GOT3 (cell line): ENCODE results near the gene ZNF93.
"Not testable (repeated sequence)": the region's sequence is repeated elsewhere in the genome, so short reads cannot be mapped to it uniquely, and the experiment has no call there.

ENCODE experiments used
- DNase-seq: peaks from one replicate; lab custom pipeline; 2025; ENCODE audit warnings: mixed read lengths; lab: John Stamatoyannopoulos, UW

The ZNF93 gene

DNA sequence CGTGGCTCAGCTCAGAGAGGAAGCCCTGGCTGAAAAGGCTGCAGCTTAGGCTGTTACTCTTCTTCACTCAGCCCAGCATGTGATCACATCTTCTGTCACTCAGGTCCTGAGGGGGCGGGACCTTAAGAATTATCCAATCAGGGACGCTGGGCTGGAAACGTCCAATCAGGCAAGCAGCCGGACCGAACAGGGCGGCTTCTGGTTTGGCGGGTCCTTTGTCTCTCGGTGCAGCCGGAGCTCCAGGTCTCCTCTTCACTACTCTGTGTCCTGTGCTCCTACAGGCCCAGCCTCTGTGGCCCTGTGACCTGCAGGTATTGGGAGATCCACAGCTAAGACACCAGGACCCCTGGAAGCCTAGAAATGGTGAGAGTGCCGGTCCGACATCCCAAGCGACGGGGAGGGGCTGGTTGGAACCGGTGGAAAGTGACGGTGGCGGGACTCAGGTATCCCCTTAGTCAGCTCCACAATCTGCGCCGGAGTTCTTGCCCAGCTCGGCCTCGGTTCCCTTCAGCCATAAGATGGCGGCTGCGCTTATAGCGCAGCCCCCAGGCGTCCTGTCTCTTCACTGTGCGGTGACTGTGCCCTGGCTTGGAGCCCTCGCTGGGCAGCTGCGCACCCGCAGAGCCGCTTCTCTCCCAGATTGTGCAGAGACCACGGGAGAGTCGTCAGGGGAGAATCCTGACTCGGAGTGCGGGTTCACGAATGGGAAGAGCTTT is at the start of gene ZNF93:
TSS of gene ZNF93 (plus strand) at position 218 of the 716 bp plus-strand sequence. CDS start at position 361, 143 bp downstream.
- DNase-seq: peak; percentile 76

DNA sequence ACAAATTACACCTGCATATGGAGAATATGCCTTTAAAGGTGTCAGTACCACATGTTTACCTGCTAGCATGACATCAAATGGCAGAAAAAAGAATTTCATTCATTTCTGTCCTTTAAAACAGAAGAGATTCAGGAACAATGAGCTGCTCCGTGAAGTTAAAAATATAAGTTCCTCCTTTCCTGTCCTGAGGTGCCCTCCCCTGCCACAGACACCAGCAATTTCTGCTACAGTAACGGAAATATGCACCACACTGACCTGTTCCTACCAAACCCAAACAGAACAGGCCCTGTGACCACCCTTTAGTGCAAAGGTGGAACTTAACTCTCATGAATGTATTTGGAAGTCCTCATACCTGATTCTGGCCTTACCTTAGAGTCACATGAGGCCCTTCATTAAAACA is 49.0 kb upstream of the ZNF93 start:
- DNase-seq: not testable (repeated sequence)

DNA sequence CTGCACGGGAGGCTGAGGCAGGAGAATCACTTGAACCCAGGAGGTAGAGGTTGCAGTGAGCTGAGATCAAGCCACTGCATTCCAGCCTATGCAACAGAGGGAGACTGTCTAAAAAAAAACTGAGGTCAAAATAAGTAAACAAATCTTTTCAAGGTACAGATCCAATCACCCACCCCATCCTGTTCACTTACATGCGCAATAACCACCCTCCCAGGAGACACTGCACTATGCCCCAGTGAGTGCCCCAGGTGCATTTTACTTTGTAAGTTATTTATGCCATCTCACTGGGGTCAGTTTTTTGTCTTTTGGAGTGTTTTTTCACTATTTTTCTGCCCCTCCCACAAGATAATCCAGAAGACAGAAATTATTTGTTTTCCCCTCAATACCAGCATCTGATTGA is 42.0 kb upstream of the ZNF93 start:
- no peak for DNase-seq

DNA sequence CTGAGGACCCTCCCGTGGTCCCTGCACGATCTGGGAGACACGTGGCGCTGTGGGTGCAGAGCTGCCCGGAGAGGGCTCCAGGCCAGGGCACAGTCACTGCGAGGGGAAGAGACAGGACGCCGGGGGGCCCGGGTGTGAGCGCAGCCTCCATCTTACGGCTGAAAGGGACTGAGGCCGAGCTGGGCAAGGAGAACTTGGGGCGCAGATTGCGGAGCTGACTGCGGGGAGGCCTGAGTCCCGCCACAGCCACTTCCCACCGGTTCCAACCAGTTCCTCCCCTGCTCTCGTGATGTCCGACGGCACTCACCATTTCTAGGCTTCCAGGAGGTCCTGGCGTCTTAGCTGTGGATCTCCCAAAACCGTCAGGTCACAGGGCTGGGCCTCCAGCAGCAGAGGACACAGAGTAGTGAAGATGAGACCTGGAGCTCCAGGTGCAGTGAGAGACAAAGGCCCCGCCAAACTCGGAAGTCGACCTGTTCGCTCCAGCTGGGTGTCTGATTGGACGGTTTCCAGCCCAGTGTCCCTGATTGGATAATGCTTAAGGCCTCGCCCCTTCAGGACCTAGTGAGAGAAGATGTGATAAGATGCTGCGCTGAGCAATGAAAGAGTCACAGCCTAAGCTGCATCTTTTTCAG is 39.9 kb upstream of the ZNF93 start:
- DNase-seq: no peak

DNA sequence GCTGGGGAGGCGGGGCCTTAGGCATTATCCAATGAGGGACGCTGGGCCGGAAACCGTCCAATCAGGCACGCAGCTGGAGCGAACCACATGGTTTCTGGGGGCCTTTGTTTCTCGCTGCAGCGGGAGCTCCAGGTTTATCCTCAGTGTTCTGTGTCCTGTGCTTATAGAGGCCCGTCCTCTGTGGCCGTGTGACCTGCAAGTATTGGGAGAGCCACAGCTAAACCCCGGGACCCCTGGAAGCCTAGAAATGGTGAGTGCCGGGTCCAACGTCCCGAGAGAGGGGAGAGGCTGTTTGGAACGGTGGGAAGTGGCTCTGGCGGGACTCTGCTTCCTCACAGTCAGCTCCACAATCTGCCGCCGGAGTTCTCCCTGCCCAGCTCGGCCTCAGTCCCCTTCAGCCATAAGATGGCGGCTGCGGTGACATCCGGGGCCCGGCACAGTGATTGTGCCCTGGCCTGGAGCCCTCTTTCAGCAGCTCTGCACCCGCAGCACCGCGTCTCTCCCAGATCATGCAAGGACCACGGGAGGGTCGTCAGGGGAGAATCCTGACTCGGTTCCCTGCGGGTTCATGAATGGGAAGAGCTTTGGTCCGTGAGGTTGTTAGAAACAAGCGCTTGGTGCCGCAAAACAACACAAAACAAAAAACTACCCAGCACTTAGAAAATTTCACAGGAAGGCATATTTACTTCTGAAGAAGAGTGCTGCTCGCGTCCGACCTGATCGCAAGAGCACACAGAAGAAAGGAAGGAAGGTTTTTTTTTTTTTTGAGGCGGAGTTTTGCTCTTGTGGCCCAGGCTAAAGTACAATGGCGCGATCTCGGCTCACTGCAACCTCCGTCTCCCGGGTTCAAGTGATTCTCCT is 34.8 kb upstream of the ZNF93 start, which contains the start of gene ZNF253:
TSS of gene ZNF253 (plus strand) at position 133 of the 861 bp plus-strand sequence. CDS start at position 248, 115 bp downstream.
- peak; percentile 75 for DNase-seq

DNA sequence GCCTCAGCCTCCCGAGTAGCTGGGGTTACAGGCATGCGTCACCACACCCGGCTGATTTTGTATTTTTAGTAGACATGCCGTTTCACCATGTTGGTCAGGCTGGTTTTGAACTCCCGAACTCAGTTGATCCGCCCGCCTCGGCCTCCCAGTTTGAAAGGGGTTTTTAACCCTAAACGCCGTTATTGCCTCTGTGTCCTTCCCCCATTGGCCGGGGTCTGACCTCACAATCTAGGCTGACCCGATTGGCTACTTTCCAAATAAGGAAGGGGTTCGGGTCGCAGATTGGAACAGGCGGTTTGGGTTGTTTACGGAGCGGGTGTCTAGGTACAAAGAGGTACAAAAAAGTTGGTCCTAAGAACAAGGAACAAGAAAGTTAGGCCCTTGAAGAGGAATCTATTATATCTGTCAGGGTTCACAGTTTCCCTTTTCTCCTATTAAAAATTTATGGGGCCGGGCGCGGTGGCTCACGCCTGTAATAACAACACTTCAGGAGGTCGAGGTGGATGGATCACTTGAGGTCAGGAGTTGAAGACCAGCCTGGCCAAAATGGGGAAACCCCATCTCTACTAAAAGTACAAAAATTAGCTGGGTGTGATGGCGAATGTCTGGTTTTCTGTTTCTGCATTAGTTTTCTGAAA is 34.0 kb upstream of the ZNF93 start:
- no peak for DNase-seq

DNA sequence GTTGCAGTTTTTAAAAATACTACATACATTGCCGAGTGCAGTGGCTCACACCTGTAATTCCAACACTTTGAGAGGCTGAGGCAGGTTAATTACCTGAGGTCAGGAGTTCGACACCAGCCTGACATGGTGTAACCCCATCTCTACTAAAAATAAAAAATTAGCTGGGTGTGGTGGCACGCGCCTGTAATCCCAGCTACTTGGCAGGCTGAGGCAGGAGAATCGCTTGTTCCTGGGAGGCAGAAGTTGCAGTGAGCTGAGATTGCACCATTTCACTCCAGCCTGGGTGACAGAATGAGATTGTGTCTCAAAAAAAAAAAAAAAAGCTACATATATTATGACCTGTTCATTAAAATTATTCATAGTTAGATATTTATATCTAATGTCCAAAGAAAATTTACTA is 30.7 kb upstream of the ZNF93 start:
- DNase-seq: not testable (repeated sequence)

DNA sequence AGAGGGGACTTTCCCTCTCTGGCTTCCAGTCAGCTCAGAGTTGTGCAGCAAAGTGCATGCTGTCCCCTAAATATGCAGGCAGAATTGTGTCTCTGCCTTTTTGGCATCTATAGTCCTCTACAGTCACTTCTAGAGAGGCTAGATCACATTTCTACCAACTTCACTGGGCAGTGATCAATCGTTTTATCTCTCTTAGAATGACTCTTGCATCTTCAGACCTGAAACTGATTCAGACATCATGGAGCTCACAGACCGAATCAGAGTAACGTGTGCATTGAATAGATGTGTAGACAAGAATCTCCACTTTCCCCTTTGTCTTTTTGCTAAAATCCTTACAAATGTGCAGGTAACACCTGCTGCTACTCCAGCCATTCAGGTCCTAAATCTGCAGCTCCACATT is 28.8 kb upstream of the ZNF93 start:
- no peak for DNase-seq

DNA sequence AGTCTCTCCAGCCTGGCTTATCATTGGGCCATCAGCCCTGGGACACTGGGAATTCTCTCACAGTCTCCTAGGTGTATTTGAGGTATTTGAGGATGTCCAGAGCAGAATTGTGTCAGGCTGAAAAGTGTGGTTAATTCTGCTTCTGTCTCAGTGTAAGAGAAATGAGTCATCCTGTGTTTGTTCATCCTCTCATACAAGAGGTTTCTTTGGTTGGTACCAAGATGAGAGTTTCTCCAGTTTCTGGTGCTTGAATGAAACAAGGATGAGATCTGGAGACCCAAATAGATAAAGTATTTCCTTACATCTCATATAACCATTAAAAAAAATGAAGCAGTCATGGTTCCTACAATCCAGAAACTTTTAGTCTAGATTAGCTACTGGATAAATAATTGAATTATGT is 27.4 kb upstream of the ZNF93 start:
- DNase-seq: no peak

DNA sequence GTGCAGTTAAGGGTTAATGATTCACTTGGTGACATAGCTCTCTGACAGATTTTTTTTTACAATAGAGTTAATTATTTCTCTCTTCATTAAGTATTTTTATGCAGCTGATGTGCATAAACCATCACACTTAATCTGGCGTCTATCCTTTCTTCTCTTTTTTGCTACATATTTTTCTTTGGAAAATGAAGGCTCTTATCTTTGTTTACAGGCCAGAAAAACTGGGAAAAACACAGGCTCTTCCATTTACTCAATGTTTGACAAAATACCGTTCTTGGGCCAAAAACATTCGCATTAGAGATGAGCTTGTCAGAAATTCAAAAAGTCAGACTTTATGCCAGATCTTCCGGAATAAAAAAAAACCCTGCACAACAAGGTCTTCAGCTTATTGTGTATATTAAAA is 23.0 kb upstream of the ZNF93 start:
- DNase-seq: no peak

DNA sequence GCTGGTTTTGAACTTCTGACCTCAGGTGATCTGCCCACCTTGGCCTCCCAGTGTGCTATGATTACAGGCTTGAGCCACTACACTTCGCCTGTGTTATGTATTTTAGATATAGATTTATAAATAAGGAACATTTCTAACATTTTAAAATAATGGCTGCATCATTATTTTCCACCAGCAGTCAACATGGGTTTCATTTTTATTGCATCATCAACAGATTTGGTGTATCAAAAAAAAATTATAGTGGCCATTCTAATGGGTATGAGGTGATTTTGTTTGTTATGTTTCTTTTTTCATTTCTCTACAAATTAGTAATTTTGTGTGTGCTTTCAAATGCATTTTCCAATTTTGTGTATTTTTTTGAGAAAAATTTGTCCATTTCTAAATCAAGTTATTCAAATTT is 16.2 kb upstream of the ZNF93 start:
- no peak for DNase-seq

DNA sequence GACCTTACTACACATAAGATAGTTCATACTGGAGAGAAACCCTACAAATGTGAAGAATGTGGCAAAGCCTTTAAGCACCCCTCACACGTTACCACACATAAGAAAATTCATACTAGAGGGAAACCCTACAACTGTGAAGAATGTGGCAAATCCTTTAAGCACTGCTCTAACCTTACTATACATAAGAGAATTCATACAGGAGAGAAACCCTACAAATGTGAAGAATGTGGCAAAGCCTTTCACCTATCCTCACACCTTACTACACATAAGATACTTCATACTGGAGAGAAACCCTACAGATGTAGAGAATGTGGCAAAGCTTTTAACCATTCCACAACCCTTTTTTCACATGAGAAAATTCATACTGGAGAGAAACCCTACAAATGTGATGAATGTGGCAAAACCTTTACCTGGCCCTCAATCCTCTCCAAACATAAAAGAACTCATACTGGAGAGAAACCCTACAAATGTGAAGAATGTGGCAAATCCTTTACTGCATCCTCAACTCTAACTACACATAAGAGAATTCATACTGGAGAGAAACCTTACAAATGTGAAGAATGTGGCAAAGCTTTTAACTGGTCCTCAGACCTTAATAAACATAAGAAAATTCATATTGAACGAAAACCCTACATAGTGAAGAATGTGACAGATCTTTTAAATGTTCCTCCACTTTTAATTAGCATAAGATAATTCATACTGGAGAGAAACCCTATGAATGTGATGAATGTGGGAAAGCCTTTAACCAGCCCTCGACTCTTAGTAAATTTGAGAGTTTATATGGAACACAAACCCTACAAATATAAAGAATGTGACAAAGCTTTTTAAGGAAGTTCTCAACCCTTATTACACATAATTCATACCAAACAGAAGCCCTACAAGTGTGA is 8.4 kb upstream of the ZNF93 start:
- DNase-seq: not testable (repeated sequence)

DNA sequence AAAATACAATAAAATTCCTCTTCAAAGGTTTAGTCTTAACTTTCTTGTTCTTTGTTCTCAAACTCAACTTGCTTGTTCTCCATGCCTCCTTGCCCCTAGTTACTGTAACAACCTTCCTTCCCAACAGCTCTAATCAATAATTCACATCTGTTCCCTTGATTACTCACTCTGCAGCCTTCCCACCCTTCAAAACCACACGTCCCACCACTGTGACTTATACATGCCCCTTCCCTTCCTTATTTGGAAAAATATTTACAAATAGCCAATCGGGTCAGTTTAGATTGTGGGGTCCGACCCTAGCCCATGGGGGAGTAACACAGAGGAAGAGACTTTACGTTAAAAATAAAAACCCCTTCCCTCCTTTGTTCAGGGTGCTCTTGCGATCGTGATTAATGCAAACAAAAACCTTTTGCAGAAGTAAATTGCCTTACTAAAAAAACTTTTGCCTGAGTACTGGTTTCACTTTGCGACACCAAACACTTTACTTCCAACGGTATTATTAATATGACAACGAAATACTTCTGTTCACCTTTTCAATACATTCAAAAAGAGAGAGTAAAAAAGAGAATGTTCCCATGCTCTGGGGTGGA is 512 bp upstream of the ZNF93 start:
- no peak for DNase-seq

DNA sequence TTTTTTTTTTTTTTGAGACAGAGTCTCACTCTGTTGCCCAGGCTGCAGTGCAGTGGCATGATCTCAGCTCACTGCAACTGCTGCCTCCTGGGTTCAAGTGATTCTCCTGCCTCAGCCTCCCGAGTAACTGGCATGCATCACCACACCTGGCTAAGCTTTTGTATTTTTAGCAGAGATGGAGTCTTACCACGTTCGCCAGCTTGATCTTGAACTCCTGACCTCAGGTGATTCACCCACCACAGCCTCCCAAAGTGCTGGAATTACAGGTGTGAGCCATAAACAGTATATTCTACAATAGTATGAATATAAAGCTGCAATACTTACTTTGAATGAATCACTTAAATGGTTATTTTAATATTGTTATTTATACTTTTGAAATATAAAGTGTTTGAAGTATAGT is 6.8 kb downstream of the ZNF93 start:
- DNase-seq: not testable (repeated sequence)

DNA sequence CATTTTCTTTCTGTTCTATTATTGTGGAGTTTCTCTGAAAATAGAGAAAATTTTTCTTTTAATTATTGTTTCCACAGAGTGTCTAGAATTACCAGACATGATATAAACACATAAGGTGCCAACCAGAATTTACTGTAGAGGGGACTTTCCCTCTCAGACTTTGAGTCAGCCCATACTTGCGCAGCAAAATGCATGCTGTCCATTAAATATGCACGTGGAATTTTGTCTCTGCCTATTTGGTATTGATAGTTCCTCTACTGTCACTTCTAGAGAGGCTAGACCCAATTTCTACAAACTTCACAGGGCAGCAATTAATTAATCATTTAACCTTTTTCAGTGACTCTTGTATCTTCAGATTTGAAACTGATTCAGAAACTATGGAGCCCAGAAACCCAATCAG is 8.9 kb downstream of the ZNF93 start:
- DNase-seq: no peak

DNA sequence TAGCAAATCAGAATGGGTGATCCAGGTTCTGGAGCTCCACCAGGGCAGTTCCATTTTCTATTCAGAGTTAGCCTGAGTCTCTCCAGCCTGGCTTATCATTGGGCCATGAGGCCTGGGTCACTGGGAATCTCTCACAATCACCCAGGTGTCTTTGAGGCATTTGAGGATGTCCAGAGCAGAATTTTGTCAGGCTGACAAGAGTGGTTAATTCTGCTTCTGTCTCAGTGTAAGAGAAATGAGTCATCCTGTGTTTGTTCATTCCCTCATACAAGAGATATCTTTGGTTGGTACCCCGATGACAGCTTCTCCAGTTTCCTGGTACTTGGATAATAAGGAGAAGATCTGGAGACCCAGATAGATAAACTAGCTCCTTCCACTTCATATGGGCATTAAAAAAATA is 10.4 kb downstream of the ZNF93 start:
- no peak for DNase-seq

DNA sequence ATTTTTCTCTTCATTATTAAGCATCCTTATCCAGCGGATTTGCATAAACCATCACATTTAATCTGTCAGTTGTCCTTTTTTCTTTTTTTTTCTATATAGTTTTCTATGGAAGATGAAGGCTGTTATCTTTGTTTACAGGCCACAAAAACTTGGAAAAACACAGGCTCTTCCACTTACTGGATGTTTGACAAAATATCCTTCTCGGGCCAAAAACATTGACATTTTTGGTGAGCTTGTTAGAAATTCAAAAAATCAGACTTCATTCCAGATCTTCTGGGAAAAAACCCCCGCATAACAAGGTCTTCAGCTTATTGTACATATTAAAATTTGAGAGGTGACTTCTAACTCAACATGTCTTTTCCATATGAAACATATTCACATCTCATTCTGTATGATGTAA is 13.8 kb downstream of the ZNF93 start:
- DNase-seq: no peak

DNA sequence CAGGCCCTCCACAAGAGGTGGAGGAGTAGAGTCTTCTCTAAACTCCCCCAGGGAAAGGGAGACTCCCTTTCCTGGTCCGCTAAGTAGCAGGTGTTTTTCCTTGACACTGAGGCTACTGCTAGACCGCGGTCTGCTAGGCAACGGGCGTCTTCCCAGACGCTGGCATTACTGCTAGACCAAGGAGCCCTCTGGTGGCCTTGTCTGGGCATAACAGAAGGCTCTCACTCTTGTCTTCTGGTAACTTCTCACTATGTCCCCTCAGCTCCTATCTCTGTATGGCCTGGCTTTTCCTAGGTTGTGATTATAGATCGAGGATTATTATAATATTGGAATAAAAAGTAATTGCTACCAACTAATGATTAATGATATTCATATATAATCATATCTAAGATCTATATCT is 29.7 kb downstream of the ZNF93 start:
- DNase-seq: not testable (repeated sequence)

DNA sequence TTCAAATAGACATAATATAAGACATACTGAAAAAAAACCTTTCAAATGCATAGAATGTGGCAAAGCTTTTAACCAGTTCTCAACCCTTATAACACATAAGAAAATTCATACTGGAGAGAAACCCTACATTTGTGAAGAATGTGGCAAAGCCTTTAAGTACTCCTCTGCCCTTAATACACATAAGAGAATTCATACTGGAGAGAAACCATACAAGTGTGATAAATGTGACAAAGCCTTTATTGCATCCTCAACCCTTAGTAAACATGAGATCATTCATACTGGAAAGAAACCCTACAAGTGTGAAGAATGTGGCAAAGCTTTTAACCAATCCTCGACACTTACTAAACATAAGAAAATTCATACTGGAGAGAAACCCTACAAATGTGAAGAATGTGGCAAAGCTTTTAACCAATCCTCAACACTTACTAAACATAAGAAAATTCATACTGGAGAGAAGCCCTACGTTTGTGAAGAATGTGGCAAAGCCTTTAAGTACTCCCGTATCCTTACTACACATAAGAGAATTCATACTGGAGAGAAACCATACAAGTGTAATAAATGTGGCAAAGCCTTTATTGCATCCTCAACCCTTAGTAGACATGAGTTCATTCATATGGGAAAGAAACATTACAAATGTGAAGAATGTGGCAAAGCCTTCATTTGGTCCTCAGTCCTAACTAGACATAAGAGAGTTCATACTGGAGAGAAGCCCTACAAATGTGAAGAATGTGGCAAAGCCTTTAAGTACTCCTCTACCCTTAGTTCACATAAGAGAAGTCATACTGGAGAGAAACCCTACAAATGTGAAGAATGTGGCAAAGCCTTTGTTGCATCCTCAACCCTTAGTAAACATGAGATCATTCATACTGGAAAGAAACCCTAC is 32.9 kb downstream of the ZNF93 start:
- not testable (repeated sequence) for DNase-seq

DNA sequence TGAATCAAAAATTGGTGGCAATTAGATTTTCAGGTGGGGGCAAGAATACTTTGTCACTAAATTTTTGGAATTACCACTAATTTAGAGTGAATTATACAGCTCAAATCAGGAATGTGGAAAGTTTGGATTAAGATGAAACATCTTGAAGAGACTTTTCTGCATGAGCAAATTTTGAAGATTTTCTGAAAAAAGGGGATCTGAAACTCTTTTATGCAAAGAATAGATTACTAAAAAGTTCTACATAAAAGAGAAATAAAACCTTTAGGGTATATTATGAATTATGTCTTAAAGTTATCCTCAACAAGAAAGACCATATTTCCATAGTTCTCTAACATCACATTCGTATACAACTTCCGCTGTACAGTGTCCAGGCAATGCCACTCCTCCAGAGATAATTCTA is 36.7 kb downstream of the ZNF93 start:
- DNase-seq: no peak
